IPS-NIHi7 (cell line): ENCODE measurements around the gene LCT.
"Not testable (repeated sequence)": the region's sequence is repeated elsewhere in the genome, so short reads cannot be mapped to it uniquely, and the experiment has no call there.

Source experiments
- DNase-seq: peaks from one replicate; pipeline ENCODE4 v3.0.0; 2012; ENCODE audit warnings: mixed read lengths; ENCODE audit errors: extremely low spot score

Gene LCT

DNA sequence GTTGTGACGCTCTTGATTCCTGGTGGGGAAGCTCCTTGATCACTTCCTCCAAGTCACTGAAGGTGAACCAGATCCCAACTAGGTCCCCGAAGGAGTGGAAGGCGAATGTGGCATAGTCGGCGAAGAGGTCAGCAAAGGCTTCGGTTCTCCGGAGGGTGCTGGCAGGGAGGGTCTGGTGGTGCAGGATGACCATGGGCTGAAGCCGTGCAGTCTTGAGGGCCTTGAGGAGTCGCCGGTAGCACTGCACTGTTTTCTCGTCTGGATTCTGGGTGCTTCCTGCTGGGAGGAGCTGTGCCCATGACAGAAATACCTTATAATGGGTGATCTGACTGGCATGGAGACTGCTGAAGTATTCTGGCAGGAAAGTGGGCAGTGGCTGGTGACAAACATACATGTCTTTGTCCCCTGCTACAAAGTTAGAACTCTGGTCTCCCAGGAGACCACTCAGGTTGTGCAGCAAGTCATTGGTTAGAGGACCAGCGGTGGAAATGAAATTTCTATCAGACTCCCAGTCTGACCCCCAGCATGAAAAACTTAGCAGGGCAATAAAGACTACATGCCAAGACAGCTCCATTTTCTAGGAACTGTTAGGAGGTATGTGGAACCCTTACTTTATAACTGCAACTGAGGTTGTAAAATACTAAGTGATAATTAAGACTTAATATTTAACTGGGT, at the start of gene LCT:
Gene LCT, minus strand, starts transcription at position 589 of the 675 bp plus-strand sequence. Its CDS starts 15 bp downstream, at position 574.
- no peak for DNase-seq

GRCh38 chr2:135885709-135886108, 48.7 kb upstream of the LCT start:
- DNase-seq = no peak

- DNase-seq = no peak
Observed at GRCh38 chr2:135882415-135882814, 45.4 kb upstream of the LCT start.

DNA sequence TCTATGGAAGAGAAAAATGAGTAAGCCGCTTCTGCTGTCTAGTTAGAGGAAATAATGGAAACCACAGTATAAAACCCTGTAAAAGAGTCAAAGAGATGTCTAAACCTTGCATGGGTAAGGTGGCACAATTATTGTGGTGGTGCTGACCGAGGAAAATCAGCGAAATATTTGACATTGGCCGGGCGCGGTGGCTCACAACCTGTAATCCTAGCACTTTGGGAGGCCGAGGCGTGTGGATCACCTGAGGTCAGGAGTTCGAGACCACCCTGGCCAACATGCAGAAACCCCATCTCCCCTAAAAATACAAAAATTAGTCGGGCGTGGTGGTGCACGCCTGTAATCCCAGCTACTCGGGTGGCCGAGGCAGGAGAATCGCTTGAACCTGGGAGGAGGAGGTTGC, 39.8 kb upstream of the LCT start:
- not testable (repeated sequence) for DNase-seq

DNA sequence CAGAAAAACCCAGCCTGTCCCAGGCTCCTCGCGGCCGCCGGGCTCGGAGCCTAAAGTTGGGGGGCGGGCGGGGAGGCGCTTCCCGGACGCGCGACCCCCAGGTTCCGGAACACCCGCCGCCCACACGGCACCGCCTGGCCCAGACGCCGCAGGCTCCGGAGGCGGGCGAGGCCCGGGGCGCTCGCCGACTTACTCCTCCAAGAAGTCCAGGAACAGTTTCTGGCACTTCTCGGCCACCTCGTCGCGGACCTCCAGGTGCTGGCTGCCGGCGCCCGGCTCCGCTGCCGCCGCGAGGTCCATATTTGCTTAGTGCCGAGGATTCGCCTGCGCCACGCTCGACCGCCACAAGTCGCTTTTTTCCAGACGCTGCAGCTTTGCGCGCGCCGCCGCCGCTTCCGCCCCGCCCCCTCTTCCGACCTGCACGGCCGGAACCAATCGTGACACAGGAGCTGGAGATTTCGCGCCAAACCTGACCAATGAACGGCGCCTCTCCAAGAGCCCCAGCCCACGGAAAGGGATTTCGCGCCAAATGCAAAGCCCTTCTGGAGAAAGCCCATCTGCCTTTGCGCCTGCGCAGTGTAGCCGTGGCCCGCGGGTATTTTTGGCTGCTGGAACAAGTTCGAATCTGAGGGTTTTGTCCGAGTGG, 39.2 kb upstream of the LCT start, which contains the start of gene MCM6:
Gene MCM6, minus strand, starts transcription at position 378 of the 646 bp plus-strand sequence. Its CDS starts 78 bp downstream, at position 300.
- DNase-seq = peak; percentile 99

GRCh38 chr2:135875491-135876065, 38.6 kb upstream of the LCT start:
- DNase-seq = peak; percentile 52

GRCh38 chr2:135874777-135875365, 37.9 kb upstream of the LCT start:
- DNase-seq = no peak

DNA sequence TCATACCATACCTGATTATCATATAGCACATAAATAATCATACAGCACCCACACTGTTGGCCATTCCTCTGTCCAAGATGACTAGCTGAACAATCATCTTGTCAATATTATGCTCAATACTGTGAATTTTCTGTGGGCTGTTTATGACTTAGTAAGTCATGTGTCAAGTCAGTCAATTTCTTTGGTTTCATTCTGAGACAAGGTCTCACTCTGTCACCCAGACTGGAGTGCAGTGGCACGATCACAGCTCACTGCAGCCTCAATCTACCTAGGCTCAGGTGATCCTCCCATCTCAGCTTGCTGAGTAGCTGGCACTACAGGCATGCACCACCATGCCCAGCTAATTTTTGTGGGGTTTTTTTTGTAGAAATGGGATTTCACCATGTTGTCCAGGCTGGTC, 33.6 kb upstream of the LCT start:
- DNase-seq = no peak

GRCh38 chr2:135863233-135863632, 26.2 kb upstream of the LCT start:
- DNase-seq = no peak

DNA sequence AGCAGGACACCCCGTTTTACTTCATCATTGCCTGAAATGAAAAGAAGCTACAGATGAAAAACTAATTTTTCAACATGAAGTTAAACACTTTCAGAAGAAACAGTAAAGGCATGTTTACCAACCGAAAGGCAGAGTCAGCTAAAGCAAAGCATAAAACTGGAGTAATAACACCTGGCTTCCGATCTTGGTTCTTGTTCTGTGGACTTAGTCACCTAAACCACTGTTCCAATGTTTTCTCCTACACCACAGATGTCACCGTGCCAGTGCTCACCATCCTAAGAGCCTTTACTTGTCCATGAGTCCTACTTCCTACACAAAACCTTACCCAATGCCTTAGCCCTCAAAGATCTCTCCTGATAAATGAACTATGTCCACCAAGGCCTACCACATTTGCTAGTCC, 25.7 kb upstream of the LCT start:
- no peak for DNase-seq

- no peak for DNase-seq
Observed at GRCh38 chr2:135853401-135853800, 16.4 kb upstream of the LCT start.

DNA sequence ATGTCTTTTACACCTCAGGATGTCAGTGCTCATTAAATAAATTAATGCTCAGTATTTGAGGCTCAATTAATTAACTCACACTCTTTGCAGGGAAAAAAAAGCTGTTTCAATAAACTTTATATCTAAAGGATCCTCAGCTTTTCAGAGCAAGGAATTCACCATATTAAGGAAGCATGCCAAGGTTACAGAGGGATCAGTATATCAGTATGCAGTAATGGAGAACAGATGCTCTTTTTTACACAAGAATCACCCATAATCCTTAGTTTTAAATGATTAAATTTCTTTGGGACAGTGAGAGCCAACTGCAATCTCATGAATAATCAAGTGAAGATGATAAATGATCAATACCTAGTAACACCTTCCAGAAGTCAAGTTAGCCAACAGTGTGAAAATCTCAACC, 14.9 kb upstream of the LCT start:
- no peak for DNase-seq

DNA sequence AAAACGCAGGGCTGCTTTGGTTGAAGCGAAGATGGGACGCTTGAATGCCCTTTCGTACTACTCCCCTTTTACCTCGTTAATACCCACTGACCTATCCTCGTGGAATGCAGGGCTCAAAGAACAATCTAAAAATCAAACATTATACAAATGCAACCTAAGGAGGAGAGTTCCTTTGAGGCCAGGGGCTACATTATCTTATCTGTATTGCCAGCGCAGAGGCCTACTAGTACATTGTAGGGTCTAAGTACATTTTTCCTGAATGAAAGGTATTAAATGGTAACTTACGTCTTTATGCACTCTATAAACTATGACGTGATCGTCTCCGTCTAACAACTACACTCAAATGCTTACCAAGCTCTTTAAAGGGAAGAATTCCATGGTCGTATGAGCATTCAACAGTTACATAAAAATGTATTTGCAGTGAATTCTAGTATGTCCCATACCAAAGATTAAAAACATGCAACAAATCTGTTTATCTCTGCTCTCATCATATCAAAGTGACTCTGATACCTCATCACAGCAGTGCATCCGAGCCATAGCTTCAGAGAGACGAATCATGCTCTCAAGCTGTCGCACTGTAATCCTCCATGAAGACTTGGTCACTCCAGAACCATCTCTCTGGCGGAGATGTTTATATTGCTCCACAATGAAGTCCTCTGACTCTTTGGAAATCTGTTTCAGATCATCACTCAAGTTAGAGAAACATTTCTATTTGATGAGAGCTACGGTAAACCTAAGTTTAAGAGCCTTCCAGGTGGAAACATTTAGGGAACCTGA, 14.1 kb upstream of the LCT start:
- DNase-seq = no peak

- DNase-seq = no peak
Observed at GRCh38 chr2:135849087-135849486, 12.1 kb upstream of the LCT start.

DNA sequence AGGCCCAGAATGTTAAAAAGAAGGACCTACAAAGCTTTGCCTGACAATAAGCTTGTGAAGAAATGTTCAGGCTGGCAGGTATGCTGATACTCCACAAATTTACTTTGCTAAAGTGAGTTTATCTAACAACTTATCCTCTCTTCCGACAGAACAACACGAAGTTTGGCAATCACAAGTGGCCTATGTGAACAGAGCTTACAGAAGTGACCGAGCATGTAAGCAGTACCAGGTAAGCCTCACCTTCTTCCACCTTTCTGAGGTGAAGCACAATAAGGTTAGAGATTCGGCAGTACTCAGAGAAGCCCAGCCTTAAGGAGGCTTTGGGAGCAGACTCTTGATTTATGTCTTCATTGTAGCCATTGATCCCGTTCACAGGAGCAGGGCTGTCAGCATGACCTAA, 9.0 kb upstream of the LCT start:
- no peak for DNase-seq

- no peak for DNase-seq
Observed at GRCh38 chr2:135845257-135845656, 8.3 kb upstream of the LCT start.

- DNase-seq = no peak
Observed at GRCh38 chr2:135844301-135844895, 7.4 kb upstream of the LCT start.

GRCh38 chr2:135843671-135844070, 6.7 kb upstream of the LCT start:
- no peak for DNase-seq

DNA sequence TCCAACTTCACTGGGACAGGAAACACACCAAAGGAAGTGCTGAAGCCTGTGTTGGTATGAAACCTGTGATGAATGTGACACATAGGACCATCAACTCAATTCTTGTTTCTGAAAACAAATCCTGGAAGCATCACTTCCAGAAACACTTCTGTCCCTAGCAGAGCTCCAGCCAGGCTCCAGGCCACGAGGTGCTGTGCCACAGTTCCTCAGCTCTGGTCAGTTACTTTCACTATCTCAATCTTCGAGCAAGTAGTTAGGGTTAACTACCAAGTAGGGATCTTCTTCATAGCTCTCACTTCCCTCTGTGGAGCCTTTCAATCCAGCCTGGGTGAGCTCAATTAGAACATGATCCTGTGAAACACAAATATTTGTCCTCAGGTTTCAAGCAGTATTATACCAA, 3.6 kb upstream of the LCT start:
- DNase-seq = no peak

GRCh38 chr2:135839713-135840112, 2.7 kb upstream of the LCT start:
- no peak for DNase-seq

- DNase-seq = no peak
Observed at GRCh38 chr2:135838502-135838901, 1.5 kb upstream of the LCT start.

DNA sequence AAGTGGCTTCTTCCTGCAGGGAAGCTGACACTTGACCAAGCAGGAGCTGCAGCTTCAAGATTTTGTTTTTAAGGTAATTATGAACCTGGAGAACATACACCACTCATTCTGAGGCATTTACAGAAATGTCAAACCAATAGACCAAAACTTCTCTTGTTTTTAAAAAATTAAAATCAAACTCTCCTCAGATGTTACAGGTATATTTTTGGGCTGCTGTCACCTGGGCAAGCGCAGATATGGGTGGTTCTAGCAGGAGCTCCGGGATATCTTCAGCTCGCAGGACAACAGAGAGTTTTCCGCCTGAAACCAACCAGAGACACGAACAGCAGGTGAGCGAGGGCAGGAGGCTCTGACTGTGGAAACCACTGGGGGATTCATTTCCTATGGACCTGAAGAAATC, 4.1 kb downstream of the LCT start:
- no peak for DNase-seq
